Measurements from ENCODE around the gene RTN4RL1.

RTN4RL1 gene

GRCh38 chr17:1945621-1946020, 79.5 kb downstream of the RTN4RL1 start:
- no peak for DNase-seq

- no peak for DNase-seq
Measured at GRCh38 chr17:1943436-1943831, 81.7 kb downstream of the RTN4RL1 start.

- DNase-seq = no peak
Measured at GRCh38 chr17:1942666-1943435, 82.3 kb downstream of the RTN4RL1 start.

- DNase-seq = no peak
Measured at GRCh38 chr17:1942066-1942365, 83.1 kb downstream of the RTN4RL1 start.

GRCh38 chr17:1941272-1942065, 83.7 kb downstream of the RTN4RL1 start:
- peak; percentile 62 for DNase-seq

GRCh38 chr17:1940810-1941185, 84.3 kb downstream of the RTN4RL1 start:
- peak; percentile 73 for DNase-seq

- DNase-seq = no peak
Measured at GRCh38 chr17:1939981-1940809, 84.9 kb downstream of the RTN4RL1 start.

GRCh38 chr17:1937461-1937860, 87.7 kb downstream of the RTN4RL1 start:
- DNase-seq = no peak

- DNase-seq = no peak
Measured at GRCh38 chr17:1936766-1937165, 88.4 kb downstream of the RTN4RL1 start.

- DNase-seq = peak; percentile 63
Measured at GRCh38 chr17:1934901-1935300, 90.2 kb downstream of the RTN4RL1 start.

- DNase-seq = no peak
Measured at GRCh38 chr17:1933875-1934715, 91.0 kb downstream of the RTN4RL1 start.

GRCh38 chr17:1931844-1932579, 93.1 kb downstream of the RTN4RL1 start:
- peak; percentile 72 for DNase-seq

- DNase-seq = peak; percentile 92
Measured at GRCh38 chr17:1930337-1930645, 94.8 kb downstream of the RTN4RL1 start.

GRCh38 chr17:1928976-1929375, 96.2 kb downstream of the RTN4RL1 start:
- peak; percentile 66 for DNase-seq

GRCh38 chr17:1920948-1921351, 104.2 kb downstream of the RTN4RL1 start:
- DNase-seq = no peak

GRCh38 chr17:1919201-1919600, 105.9 kb downstream of the RTN4RL1 start:
- DNase-seq = peak; percentile 75

GRCh38 chr17:1918346-1919162, 106.6 kb downstream of the RTN4RL1 start:
- peak; percentile 55 for DNase-seq

GRCh38 chr17:1916963-1917715, 108.0 kb downstream of the RTN4RL1 start:
- peak; percentile 51 for DNase-seq

GRCh38 chr17:1916316-1916715, 108.8 kb downstream of the RTN4RL1 start:
- DNase-seq = no peak

GRCh38 chr17:1915889-1916288, 109.2 kb downstream of the RTN4RL1 start:
- no peak for DNase-seq

Measured in retina (tissue), 1 donor.